ENCODE measurements around the gene ADSL. TPM values are rescaled to one million over a fixed set of nuclear protein-coding genes. Genes with fewer than 3 reads are reported as not detected.

The ADSL gene
- total and polyA plus RNA-seq, 2 donors (not counting 1 experiment from before 2014, with no cell fraction given) = 67.0 to 89.8 TPM

DNA sequence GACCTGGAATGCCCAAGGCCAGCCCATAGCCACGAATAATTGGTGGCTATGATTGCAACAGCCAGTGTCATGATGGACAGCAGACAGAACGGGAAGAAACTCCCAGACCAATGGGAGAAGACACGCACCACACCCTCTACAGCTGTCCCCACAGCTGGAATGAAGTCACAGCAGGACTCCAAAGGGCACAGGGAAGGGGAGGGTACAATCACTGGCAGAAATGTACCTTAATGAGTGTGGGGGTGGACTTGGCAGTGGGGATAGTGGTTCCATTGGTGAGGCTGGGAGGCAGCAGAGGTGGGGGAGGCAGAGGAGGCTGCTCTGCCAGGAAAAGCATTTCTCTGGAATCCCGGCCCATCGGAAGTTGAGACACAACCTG is 77.0 kb downstream of the ADSL start:
- no peaks in the 10 kb centered on the region for H3K9me3 ChIP-seq (ENCODE audit: control insufficient read depth, insufficient read depth, low read depth, low read length)
- no peaks in the 10 kb centered on the region for H3K4me1 ChIP-seq (ENCODE audit: control insufficient read depth, extremely low read depth, insufficient read depth, low read length)
- no peak overlapping the region for H3K9ac ChIP-seq (ENCODE audit: insufficient read depth, low read length)
- no peak overlapping the region for H3K4me3 ChIP-seq (replicated peaks in 1 of 4; ENCODE audit: control extremely low read depth in 1 of 4, insufficient read depth in 1 of 4, low read depth in 3 of 4, low read length in 4 of 4)
- H3K79me2 ChIP-seq (ENCODE audit: control insufficient read depth, insufficient read depth, low read length) = no peaks in the 10 kb centered on the region
- H3K27ac ChIP-seq (ENCODE audit: insufficient read depth, low read length) = no peak overlapping the region
- no peak overlapping the region for H2AFZ ChIP-seq (ENCODE audit: low read length)
- no peak for DNase-seq (ENCODE audit: low read depth in 2 of 2)
- no peak for TF ChIP-seq EZH2 (IDR thresholded peaks at IDR 0.05; ENCODE audit: low read length, missing control alignments)
- TF ChIP-seq, protein P1, sequence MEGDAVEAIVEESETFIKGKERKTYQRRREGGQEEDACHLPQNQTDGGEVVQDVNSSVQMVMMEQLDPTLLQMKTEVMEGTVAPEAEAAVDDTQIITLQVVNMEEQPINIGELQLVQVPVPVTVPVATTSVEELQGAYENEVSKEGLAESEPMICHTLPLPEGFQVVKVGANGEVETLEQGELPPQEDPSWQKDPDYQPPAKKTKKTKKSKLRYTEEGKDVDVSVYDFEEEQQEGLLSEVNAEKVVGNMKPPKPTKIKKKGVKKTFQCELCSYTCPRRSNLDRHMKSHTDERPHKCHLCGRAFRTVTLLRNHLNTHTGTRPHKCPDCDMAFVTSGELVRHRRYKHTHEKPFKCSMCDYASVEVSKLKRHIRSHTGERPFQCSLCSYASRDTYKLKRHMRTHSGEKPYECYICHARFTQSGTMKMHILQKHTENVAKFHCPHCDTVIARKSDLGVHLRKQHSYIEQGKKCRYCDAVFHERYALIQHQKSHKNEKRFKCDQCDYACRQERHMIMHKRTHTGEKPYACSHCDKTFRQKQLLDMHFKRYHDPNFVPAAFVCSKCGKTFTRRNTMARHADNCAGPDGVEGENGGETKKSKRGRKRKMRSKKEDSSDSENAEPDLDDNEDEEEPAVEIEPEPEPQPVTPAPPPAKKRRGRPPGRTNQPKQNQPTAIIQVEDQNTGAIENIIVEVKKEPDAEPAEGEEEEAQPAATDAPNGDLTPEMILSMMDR (conservative IDR thresholded peaks at IDR 0.05 in 1 of 2, IDR thresholded peaks at IDR 0.05 in 1 of 2; ENCODE audit: low read depth in 1 of 2, low read length in 2 of 2) = no peak
- H3K4me2 ChIP-seq (ENCODE audit: extremely low read depth, insufficient read depth, low read length) = no peak overlapping the region
- H3K36me3 ChIP-seq (ENCODE audit: control insufficient read depth, insufficient read depth, low read length) = peaks cover 39% of the 10 kb centered on the region
- no peaks in the 10 kb centered on the region for H4K20me1 ChIP-seq (ENCODE audit: control insufficient read depth, extremely low read depth, insufficient read depth, low read length)
- H3K27me3 ChIP-seq (ENCODE audit: control insufficient read depth, insufficient read depth, low read length) = no peaks in the 10 kb centered on the region

DNA sequence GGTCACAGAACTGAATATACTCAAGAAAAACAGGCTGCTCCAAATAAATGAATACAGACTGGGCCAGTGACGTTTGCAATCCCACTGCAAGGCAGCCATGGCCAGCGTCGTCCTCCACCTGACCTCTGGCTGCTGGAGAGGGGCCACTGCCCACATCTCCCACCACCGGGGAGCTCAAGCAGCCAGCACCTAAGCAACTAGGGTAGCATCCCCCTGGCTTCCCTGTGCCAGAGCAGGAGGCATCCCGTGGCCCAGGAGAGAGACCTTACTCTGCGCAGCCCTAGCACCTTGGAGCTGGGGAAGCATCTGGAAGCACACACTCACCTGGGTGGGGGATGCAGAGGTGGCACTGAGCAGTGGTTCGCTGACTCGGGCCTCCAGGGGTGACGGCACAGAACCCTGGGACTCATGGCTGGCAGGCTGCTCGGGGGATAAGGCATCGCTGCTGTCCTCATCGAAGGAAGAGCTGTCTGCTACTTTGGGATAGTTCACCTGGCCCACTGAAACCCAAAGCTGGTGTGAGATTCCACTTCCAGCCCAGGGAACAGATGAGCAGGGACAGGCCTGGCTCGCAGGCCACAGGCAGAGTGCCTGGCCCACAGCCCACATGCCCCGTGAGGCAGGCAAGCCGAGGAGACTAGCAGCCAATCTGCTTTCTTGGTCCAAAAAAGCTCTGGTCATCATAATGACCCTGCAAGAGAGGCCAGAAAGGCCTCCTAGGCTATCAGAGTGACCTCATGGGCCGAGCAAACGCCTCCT is 77.8 kb downstream of the ADSL start:
- Histone ChIP-seq H3K4me1 (ENCODE audit: control insufficient read depth, extremely low read depth, insufficient read depth, low read length) (no peaks in the 10 kb centered on the region), H3K27me3 (ENCODE audit: control insufficient read depth, insufficient read depth, low read length) (no peaks in the 10 kb centered on the region), H3K79me2 (ENCODE audit: control insufficient read depth, insufficient read depth, low read length) (no peaks in the 10 kb centered on the region), H3K9me3 (ENCODE audit: control insufficient read depth, insufficient read depth, low read depth, low read length) (no peaks in the 10 kb centered on the region), H4K20me1 (ENCODE audit: control insufficient read depth, extremely low read depth, insufficient read depth, low read length) (no peaks in the 10 kb centered on the region), H2AFZ (ENCODE audit: low read length) (no peak overlapping the region), H3K9ac (ENCODE audit: insufficient read depth, low read length) (no peak overlapping the region), H3K4me3 (replicated peaks in 1 of 4; ENCODE audit: control extremely low read depth in 1 of 4, insufficient read depth in 1 of 4, low read depth in 3 of 4, low read length in 4 of 4) (no peak overlapping the region), H3K36me3 (ENCODE audit: control insufficient read depth, insufficient read depth, low read length) (peaks cover 40% of the 10 kb centered on the region), H3K27ac (ENCODE audit: insufficient read depth, low read length) (no peak overlapping the region), H3K4me2 (ENCODE audit: extremely low read depth, insufficient read depth, low read length) (no peak overlapping the region)
- DNase-seq (ENCODE audit: low read depth in 2 of 2) = no peak
- TF ChIP-seq, protein P1 (conservative IDR thresholded peaks at IDR 0.05 in 1 of 2, IDR thresholded peaks at IDR 0.05 in 1 of 2; ENCODE audit: low read depth in 1 of 2, low read length in 2 of 2) = no peak
- TF ChIP-seq EZH2 (IDR thresholded peaks at IDR 0.05; ENCODE audit: low read length, missing control alignments) = no peak

DNA sequence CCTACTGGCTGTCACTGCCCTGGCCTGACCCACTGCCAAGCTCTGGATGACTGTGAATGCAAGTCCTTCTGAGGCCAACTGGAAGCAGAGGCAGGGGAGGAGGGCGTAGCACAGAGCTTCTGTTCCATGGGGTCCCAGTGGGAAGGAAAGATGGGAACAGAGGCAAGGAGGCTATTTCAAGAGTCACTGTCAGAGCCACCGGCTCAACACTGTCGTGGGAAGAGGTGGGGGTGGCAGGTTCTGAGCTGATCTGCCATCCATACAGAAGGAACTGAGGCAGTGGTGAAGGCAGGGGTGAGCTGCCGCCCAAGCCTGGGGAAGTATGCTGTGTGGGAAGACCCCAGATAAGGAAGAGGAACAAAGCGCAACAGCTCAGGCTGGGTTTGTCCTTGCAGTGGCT is 78.8 kb downstream of the ADSL start:
- Histone ChIP-seq H3K4me3 (replicated peaks in 1 of 4; ENCODE audit: control extremely low read depth in 1 of 4, insufficient read depth in 1 of 4, low read depth in 3 of 4, low read length in 4 of 4) (no peak overlapping the region), H3K9ac (ENCODE audit: insufficient read depth, low read length) (no peak overlapping the region), H3K79me2 (ENCODE audit: control insufficient read depth, insufficient read depth, low read length) (no peaks in the 10 kb centered on the region), H3K36me3 (ENCODE audit: control insufficient read depth, insufficient read depth, low read length) (peaks cover 41% of the 10 kb centered on the region), H3K27me3 (ENCODE audit: control insufficient read depth, insufficient read depth, low read length) (no peaks in the 10 kb centered on the region), H3K27ac (ENCODE audit: insufficient read depth, low read length) (no peak overlapping the region), H2AFZ (ENCODE audit: low read length) (no peak overlapping the region), H3K9me3 (ENCODE audit: control insufficient read depth, insufficient read depth, low read depth, low read length) (no peaks in the 10 kb centered on the region), H3K4me2 (ENCODE audit: extremely low read depth, insufficient read depth, low read length) (no peak overlapping the region), H3K4me1 (ENCODE audit: control insufficient read depth, extremely low read depth, insufficient read depth, low read length) (no peaks in the 10 kb centered on the region), H4K20me1 (ENCODE audit: control insufficient read depth, extremely low read depth, insufficient read depth, low read length) (no peaks in the 10 kb centered on the region)
- TF ChIP-seq EZH2 (IDR thresholded peaks at IDR 0.05; ENCODE audit: low read length, missing control alignments) = no peak
- TF ChIP-seq, protein P1 (conservative IDR thresholded peaks at IDR 0.05 in 1 of 2, IDR thresholded peaks at IDR 0.05 in 1 of 2; ENCODE audit: low read depth in 1 of 2, low read length in 2 of 2) = no peak
- no peak for DNase-seq (ENCODE audit: low read depth in 2 of 2)

All from fibroblast of lung (primary cell).